ENCODE results near the gene PSMC6. TPM values are rescaled to one million over a fixed set of nuclear protein-coding genes. Genes with fewer than 3 reads are reported as not detected.
"Not testable (repeated sequence)": the region's sequence is repeated elsewhere in the genome, so short reads cannot be mapped to it uniquely, and the experiment has no call there.

The PSMC6 gene
- total and polyA plus RNA-seq, 4 donors: 76.3 to 107 (median 83.1) TPM

DNA sequence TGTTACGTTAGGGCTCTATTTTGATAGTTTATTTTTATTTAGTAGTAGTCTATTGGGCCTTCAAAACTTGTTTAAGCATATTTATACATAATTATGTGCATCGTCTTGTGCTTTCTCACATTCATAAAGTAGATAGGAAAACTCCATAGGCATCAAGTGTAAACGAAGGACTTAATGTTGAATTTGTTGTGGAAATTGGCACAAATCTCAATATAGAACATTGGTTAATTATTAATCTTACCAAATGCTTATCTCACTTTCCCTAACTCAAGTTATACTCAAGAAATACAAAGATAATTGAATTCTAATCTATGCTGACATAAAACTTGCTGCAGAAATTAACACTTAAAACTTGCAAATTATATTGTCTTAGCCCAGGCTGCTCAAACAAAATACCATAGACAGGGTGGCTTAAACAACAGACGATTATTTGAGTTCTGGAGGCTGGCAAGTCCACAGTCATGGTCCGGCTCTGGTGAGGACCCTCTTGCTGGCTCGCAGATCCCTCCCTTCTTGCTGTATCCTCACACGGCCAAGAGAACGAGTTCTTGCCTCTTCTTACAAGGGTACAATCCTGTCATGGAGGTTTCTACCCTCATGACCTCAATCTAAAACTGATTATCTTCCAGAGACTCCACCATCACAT, 41.8 kb downstream of the PSMC6 start:
- no peaks in the 10 kb centered on the region for H3K9me3 ChIP-seq (ENCODE audit: control insufficient read depth, low read length)
- peaks cover 0 to 2% of the 10 kb centered on the region in 2 donors for H3K36me3 ChIP-seq (ENCODE audit: control insufficient read depth in 1 of 2, insufficient read depth in 2 of 2, low read length in 1 of 2)
- H3K4me3 ChIP-seq (ENCODE audit: low read length in 2 of 2): no peak overlapping the region
- intact Hi-C loops (cut with DNase I): no loop called here
- no peak for DNase-seq
- ATAC-seq (ENCODE audit: low FRiP score): no peak
- H3K4me1 ChIP-seq (ENCODE audit: control insufficient read depth in 1 of 2, insufficient read depth in 2 of 2, low read length in 2 of 2): no peaks in the 10 kb centered on the region
- H3K27ac ChIP-seq (ENCODE audit: low read depth in 1 of 2, low read length in 2 of 2): no peak overlapping the region
- H3K27me3 ChIP-seq (ENCODE audit: control insufficient read depth in 1 of 2, insufficient read depth in 2 of 2, low read length in 1 of 2): no peaks in the 10 kb centered on the region
- 77 to 84% methylated on average over 8 of the region's 8 CpGs for WGBS, 2 donors

DNA sequence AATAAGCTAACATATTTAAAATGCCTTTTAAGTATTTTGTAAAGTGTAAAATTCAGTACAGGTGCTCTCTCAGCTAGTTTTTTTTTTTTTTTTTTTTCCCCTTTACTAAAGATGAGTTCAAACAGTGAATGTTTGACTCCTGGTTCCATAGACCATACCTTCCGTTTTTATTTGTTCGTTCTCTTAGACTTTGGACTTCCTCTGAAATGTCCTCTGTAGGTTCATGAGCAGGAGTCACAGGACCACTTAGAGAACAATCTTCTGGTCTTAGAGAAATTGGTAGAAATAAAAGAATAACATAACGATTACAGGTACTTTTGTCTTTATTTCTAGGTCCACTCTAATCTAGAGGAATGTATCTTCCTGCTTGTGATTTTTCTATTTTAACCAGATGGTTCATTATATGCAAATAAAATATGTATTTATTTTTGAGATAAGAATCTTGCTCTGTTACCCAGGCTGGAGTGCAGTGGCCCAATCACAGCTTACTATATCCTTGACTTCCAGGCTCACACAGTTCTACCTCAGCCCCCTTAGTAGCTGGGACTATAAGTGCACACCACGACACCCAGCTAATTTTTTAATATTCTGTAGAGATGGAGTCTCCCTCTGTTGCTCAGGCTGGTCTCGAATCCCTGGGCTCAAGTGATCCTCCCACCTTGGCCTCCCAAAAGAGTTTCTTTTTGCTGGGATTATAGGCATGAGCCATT, 48.8 kb downstream of the PSMC6 start:
- DNase-seq: no peak
- intact Hi-C loops (cut with DNase I): no loop called here
- Histone ChIP-seq H3K36me3 (ENCODE audit: control insufficient read depth in 1 of 2, insufficient read depth in 2 of 2, low read length in 1 of 2) (peaks cover 0 to 2% of the 10 kb centered on the region in 2 donors), H3K9me3 (ENCODE audit: control insufficient read depth, low read length) (no peaks in the 10 kb centered on the region), H3K27ac (ENCODE audit: low read depth in 1 of 2, low read length in 2 of 2) (no peak overlapping the region), H3K4me1 (ENCODE audit: control insufficient read depth in 1 of 2, insufficient read depth in 2 of 2, low read length in 2 of 2) (no peaks in the 10 kb centered on the region), H3K4me3 (ENCODE audit: low read length in 2 of 2) (no peak overlapping the region), H3K27me3 (ENCODE audit: control insufficient read depth in 1 of 2, insufficient read depth in 2 of 2, low read length in 1 of 2) (no peaks in the 10 kb centered on the region)
- 90 to 92% methylated on average over 5 of the region's 5 CpGs for WGBS, 2 donors
- ATAC-seq (ENCODE audit: low FRiP score): no peak

DNA sequence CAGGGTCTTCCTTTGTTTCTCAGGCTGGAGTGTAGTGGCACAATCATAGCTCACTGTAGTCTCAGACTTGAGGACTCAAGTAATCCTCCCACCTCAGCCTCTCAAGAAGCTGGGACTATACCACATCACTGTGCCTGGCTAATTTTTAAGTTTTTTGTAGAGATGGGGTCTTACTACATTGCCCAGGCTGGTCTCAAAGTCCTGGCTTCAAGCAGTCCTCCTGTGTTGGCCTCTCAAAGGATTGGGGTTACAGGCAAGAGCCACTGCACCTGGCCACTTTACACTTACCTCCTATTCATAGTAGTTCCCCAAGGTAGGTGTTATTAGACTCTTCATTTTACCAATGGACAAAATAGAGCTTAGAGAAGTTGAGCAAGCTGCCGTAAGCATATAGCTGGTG, 52.1 kb downstream of the PSMC6 start:
- WGBS, 2 donors: 97 to 99% methylated on average over 1 of the region's 1 CpG
- Histone ChIP-seq H3K27ac (ENCODE audit: low read depth in 1 of 2, low read length in 2 of 2) (no peak overlapping the region), H3K27me3 (ENCODE audit: control insufficient read depth in 1 of 2, insufficient read depth in 2 of 2, low read length in 1 of 2) (no peaks in the 10 kb centered on the region), H3K9me3 (ENCODE audit: control insufficient read depth, low read length) (no peaks in the 10 kb centered on the region), H3K36me3 (ENCODE audit: control insufficient read depth in 1 of 2, insufficient read depth in 2 of 2, low read length in 1 of 2) (peaks cover 0 to 2% of the 10 kb centered on the region in 2 donors), H3K4me1 (ENCODE audit: control insufficient read depth in 1 of 2, insufficient read depth in 2 of 2, low read length in 2 of 2) (no peaks in the 10 kb centered on the region), H3K4me3 (ENCODE audit: low read length in 2 of 2) (no peak overlapping the region)
- intact Hi-C loops (cut with DNase I): no loop called here
- no peak for DNase-seq
- no peak for ATAC-seq (ENCODE audit: low FRiP score)

- intact Hi-C loops (cut with DNase I); H3K27ac ChIP-seq (ENCODE audit: low read depth in 1 of 2, low read length in 2 of 2); H3K4me3 ChIP-seq (ENCODE audit: low read length in 2 of 2); ATAC-seq (ENCODE audit: low FRiP score); DNase-seq; H3K36me3 ChIP-seq (ENCODE audit: control insufficient read depth in 1 of 2, insufficient read depth in 2 of 2, low read length in 1 of 2); H3K9me3 ChIP-seq (ENCODE audit: control insufficient read depth, low read length); H3K27me3 ChIP-seq (ENCODE audit: control insufficient read depth in 1 of 2, insufficient read depth in 2 of 2, low read length in 1 of 2); H3K4me1 ChIP-seq (ENCODE audit: control insufficient read depth in 1 of 2, insufficient read depth in 2 of 2, low read length in 2 of 2): not testable (repeated sequence)
- 94 to 97% methylated on average over 4 of the region's 4 CpGs for WGBS, 2 donors
Measured at GRCh38 chr14:52762923-52763322, 55.9 kb downstream of the PSMC6 start.

DNA sequence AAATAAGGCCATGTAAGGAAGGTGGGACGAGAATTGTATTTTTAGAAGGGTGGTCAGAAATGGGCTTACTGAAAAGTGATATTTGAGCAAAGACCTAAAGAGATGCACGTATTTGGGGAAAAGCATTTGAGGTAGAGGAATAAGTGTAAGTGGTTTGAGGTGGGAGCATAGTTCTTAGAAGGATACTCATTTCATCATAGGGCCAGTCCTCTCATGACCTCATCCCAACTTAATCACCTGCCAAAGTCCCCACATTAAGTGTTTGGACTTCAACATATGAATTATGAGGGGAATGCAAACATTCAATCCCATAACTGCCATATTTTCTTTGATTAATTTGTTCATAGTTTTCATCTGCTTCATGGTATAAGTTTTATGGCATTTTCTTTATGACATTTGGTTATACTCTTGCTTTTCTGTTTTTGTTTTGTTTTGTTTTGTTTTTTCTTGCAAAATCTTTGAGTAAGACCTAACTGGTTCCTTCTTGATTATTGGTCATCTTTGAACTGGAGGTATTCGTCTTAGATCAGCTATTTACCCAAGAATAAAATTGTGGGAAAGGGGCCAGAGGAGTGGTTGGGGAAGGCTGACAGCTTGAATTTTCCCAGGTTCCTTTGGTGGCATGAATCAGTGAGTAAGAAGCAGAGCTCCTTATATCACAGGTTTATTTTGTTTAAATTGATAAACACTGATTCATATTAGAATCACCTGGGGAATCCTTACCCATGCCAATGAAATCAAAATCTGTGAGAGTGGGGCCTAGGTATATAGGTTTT, 60.2 kb downstream of the PSMC6 start:
- Histone ChIP-seq H3K4me3 (ENCODE audit: low read length in 2 of 2) (no peak overlapping the region), H3K36me3 (ENCODE audit: control insufficient read depth in 1 of 2, insufficient read depth in 2 of 2, low read length in 1 of 2) (peaks cover 0 to 9% of the 10 kb centered on the region in 2 donors), H3K27ac (ENCODE audit: low read depth in 1 of 2, low read length in 2 of 2) (no peak overlapping the region), H3K27me3 (ENCODE audit: control insufficient read depth in 1 of 2, insufficient read depth in 2 of 2, low read length in 1 of 2) (no peaks in the 10 kb centered on the region), H3K9me3 (ENCODE audit: control insufficient read depth, low read length) (no peaks in the 10 kb centered on the region), H3K4me1 (ENCODE audit: control insufficient read depth in 1 of 2, insufficient read depth in 2 of 2, low read length in 2 of 2) (no peaks in the 10 kb centered on the region)
- intact Hi-C loops (cut with DNase I): no loop called here
- DNase-seq (no peak), ATAC-seq (ENCODE audit: low FRiP score) (no peak)
- 75 to 80% methylated on average over 3 of the region's 3 CpGs for WGBS, 2 donors

DNA sequence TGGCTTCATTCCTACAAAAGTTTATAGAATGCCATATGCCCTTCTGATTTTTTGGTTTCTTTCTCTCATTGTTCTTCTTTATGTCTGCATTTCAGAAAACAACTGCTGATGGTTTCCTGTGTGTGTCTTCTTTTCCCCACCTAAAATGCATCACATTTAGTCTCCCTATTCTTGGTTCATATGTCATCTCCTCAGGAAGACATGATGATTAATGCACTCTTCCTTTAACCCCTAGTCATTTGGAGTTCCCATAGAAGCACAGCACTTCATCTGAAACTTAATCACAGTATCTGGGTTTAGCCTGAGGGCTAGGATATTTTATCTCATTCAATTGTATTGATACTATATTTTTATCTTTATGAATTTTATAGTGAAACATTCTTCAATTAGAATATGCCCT, 62.9 kb downstream of the PSMC6 start:
- intact Hi-C loops (cut with DNase I): no loop called here
- H3K4me3 ChIP-seq (ENCODE audit: low read length in 2 of 2): no peak overlapping the region
- H3K36me3 ChIP-seq (ENCODE audit: control insufficient read depth in 1 of 2, insufficient read depth in 2 of 2, low read length in 1 of 2): peaks cover under 1 to 9% of the 10 kb centered on the region in 2 donors
- DNase-seq: no peak
- no peaks in the 10 kb centered on the region for H3K4me1 ChIP-seq (ENCODE audit: control insufficient read depth in 1 of 2, insufficient read depth in 2 of 2, low read length in 2 of 2)
- H3K27ac ChIP-seq (ENCODE audit: low read depth in 1 of 2, low read length in 2 of 2): no peak overlapping the region
- no peaks in the 10 kb centered on the region for H3K9me3 ChIP-seq (ENCODE audit: control insufficient read depth, low read length)
- H3K27me3 ChIP-seq (ENCODE audit: control insufficient read depth in 1 of 2, insufficient read depth in 2 of 2, low read length in 1 of 2): no peaks in the 10 kb centered on the region
- ATAC-seq (ENCODE audit: low FRiP score): no peak

GRCh38 chr14:52776816-52777215, 69.8 kb downstream of the PSMC6 start:
- no peak overlapping the region for H3K27ac ChIP-seq (ENCODE audit: low read depth in 1 of 2, low read length in 2 of 2)
- H3K4me3 ChIP-seq (ENCODE audit: low read length in 2 of 2): no peak overlapping the region
- intact Hi-C loops (cut with DNase I): no loop called here
- H3K4me1 ChIP-seq (ENCODE audit: control insufficient read depth in 1 of 2, insufficient read depth in 2 of 2, low read length in 2 of 2): no peaks in the 10 kb centered on the region
- no peak for DNase-seq
- H3K27me3 ChIP-seq (ENCODE audit: control insufficient read depth in 1 of 2, insufficient read depth in 2 of 2, low read length in 1 of 2): no peaks in the 10 kb centered on the region
- WGBS, 2 donors: 84 to 88% methylated on average over 7 of the region's 7 CpGs
- no peaks in the 10 kb centered on the region for H3K9me3 ChIP-seq (ENCODE audit: control insufficient read depth, low read length)
- ATAC-seq (ENCODE audit: low FRiP score): no peak
- H3K36me3 ChIP-seq (ENCODE audit: control insufficient read depth in 1 of 2, insufficient read depth in 2 of 2, low read length in 1 of 2): peaks cover 2 to 6% of the 10 kb centered on the region in 2 donors

All from aorta (tissue), 5 donors.